Upper lobe of right lung (tissue), 1 donor: ENCODE measurements around the gene HNRNPA0. TPM values are rescaled to one million over a fixed set of nuclear protein-coding genes. Genes with fewer than 3 reads are reported as not detected.
A peak's percentile ranks its signal among the peaks of the same experiment; 100 is the strongest.

Experiments
- ATAC-seq: fragments of 200-7000 bp; cut with Tn5 transposase; one replicate; pipeline ENCODE4 v1.9.1; 2020; ENCODE audit warnings: mild to moderate bottlenecking, moderate library complexity
- DNase-seq: peaks from one replicate; pipeline ENCODE4 v3.0.0-alpha.2; 2020
- H3K27ac ChIP-seq: fragments of 200-600 bp; one replicate; pipeline ENCODE4 v1.8.0; 2022
- H3K27me3 ChIP-seq: fragments of 200-600 bp; one replicate; pipeline ENCODE4 v1.8.0; 2022; ENCODE audit warnings: mild to moderate bottlenecking
- H3K36me3 ChIP-seq: fragments of 200-600 bp; one replicate; pipeline ENCODE4 v1.8.0; 2022
- H3K4me1 ChIP-seq: fragments of 200-600 bp; one replicate; pipeline ENCODE4 v1.8.0; 2022
- H3K4me3 ChIP-seq: fragments of 200-600 bp; one replicate; pipeline ENCODE4 v1.8.0; 2022; ENCODE audit warnings: mild to moderate bottlenecking
- H3K9me3 ChIP-seq: fragments of 200-600 bp; one replicate; pipeline ENCODE4 v1.8.0; 2022
- CTCF ChIP-seq: fragments of 200-600 bp; IDR thresholded peaks from one replicate; pipeline ENCODE4 v1.8.0; 2022; ENCODE audit warnings: antibody characterized with exemption
- intact Hi-C: fragments of 100-400 bp; cut with DNase I; formaldehyde crosslinking; loops from one replicate; pipeline ENCODE4 v1.11.0; 2022
- total RNA-seq: library from RNA; stranded (reverse); fragmentation: NEBNext Ultra II Directional; extraction: Animal tissue kit (Norgen Biotek cat#: 25700); gene quantifications from one replicate; pipeline ENCODE4 v1.2.1, GENCODE V29; 2021
- donor health status: DM: no; HTN: yes; CAD: no; lungs with severe emphysema.

The HNRNPA0 gene
- total RNA-seq, 1 donor from 2014 or later: 22.8 TPM

- peaks cover 7% of the 10 kb centered on the region for H3K4me1 ChIP-seq
- no peaks in the 10 kb centered on the region for H3K36me3 ChIP-seq
- DNase-seq: no peak
- TF ChIP-seq CTCF: no peak
- no peaks in the 10 kb centered on the region for H3K27me3 ChIP-seq
- H3K4me3 ChIP-seq: no peak overlapping the region
- no peaks in the 10 kb centered on the region for H3K9me3 ChIP-seq
- H3K27ac ChIP-seq: no peak overlapping the region
- intact Hi-C loops: loop anchor here (5.0 kb wide), 1 partner anchor 114 kb away; no protein-coding TSS in a partner anchor
- ATAC-seq: no peak
Measured at GRCh38 chr5:137741718-137742117, 12.4 kb downstream of the HNRNPA0 start.

- no peaks in the 10 kb centered on the region for H3K9me3 ChIP-seq
- TF ChIP-seq CTCF: no peak
- H3K27me3 ChIP-seq: no peaks in the 10 kb centered on the region
- ATAC-seq (no peak), DNase-seq (no peak)
- H3K36me3 ChIP-seq: no peaks in the 10 kb centered on the region
- intact Hi-C loops: loop anchor here (5.0 kb wide), 1 partner anchor 112 kb away; no protein-coding TSS in a partner anchor
- H3K4me3 ChIP-seq: no peak overlapping the region
- no peak overlapping the region for H3K27ac ChIP-seq
- H3K4me1 ChIP-seq: peaks cover 18% of the 10 kb centered on the region
Measured at GRCh38 chr5:137739737-137740136, 14.4 kb downstream of the HNRNPA0 start.

- DNase-seq: no peak
- no peak for TF ChIP-seq CTCF
- H3K27ac ChIP-seq: no peak overlapping the region
- H3K27me3 ChIP-seq: no peaks in the 10 kb centered on the region
- H3K9me3 ChIP-seq: no peaks in the 10 kb centered on the region
- ATAC-seq: no peak
- H3K36me3 ChIP-seq: no peaks in the 10 kb centered on the region
- H3K4me1 ChIP-seq: peaks cover 18% of the 10 kb centered on the region
- intact Hi-C loops: no loop called here
- no peak overlapping the region for H3K4me3 ChIP-seq
Measured at GRCh38 chr5:137738947-137739346, 15.2 kb downstream of the HNRNPA0 start.

- peaks cover 18% of the 10 kb centered on the region for H3K4me1 ChIP-seq
- ATAC-seq (peak; percentile 81), DNase-seq (no peak)
- no peak for TF ChIP-seq CTCF
- intact Hi-C loops: no loop called here
- H3K4me3 ChIP-seq: no peak overlapping the region
- no peaks in the 10 kb centered on the region for H3K27me3 ChIP-seq
- H3K36me3 ChIP-seq: no peaks in the 10 kb centered on the region
- H3K27ac ChIP-seq: peak overlapping the region; percentile 38
- no peaks in the 10 kb centered on the region for H3K9me3 ChIP-seq
Measured at GRCh38 chr5:137737349-137738131, 16.6 kb downstream of the HNRNPA0 start.

- TF ChIP-seq CTCF: no peak
- no peak overlapping the region for H3K4me3 ChIP-seq
- H3K27me3 ChIP-seq: no peaks in the 10 kb centered on the region
- H3K27ac ChIP-seq: peak overlapping the region; percentile 38
- H3K9me3 ChIP-seq: no peaks in the 10 kb centered on the region
- ATAC-seq (no peak), DNase-seq (no peak)
- intact Hi-C loops: no loop called here
- H3K36me3 ChIP-seq: no peaks in the 10 kb centered on the region
- H3K4me1 ChIP-seq: peaks cover 18% of the 10 kb centered on the region
Measured at GRCh38 chr5:137736496-137736895, 17.7 kb downstream of the HNRNPA0 start.
